Activated T-helper 1 cell treated with Interleukin-2 at 50 U/mL for 16 hours (primary cell): Measurements from ENCODE around the gene COPS7A.

ENCODE experiments used
- DNase-seq: peaks from one replicate; pipeline ENCODE4 v3.0.0-alpha.2; 2020; ENCODE audit warnings: low read depth

COPS7A gene, protein sequence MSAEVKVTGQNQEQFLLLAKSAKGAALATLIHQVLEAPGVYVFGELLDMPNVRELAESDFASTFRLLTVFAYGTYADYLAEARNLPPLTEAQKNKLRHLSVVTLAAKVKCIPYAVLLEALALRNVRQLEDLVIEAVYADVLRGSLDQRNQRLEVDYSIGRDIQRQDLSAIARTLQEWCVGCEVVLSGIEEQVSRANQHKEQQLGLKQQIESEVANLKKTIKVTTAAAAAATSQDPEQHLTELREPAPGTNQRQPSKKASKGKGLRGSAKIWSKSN

DNA sequence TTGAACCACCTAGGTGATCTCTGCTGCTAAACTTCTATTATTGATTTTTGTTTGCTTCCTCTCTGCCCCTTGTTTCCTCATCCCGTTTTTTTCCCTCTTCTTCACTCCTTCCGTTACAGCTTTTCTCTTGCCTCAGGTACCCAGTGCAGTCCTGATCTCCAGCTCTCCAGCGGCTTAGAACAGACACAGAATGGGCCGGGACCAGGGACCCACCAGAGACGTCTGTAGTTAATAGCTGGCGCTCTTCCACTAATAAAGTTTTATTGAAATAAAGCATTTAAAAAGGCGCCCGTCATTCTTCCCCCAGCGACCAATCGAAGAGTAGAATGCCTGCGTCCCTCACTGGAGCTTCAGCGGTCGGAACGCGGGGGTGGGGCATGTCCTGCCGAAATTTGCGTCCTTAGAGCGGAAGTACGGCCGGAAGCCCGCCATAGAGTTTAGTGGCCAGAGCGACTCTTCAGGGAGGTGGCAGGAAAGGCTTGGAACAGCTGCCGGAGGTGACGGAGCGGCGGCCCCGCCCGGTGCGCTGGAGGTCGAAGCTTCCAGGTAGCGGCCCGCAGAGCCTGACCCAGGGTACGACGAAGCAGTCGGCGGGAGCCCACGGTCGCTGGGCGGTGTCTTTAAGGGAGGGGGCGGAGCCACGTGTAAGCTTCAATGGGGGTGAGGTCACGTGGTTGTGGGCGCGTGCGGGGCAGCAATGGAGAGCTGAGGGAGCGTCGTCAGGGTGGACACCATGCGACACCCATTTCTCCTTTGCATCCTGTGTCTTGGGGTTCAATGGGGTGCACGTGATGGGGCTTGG lies at the start of gene COPS7A:
Gene COPS7A (plus strand): TSS at position 440 of the 802 bp plus-strand sequence. CDS start 611 bp downstream, outside the sequence.
- peak; percentile 91 for DNase-seq

- DNase-seq: no peak
These were observed 46.9 kb upstream of the COPS7A start for GRCh38 chr12:6676962-6677361.

DNA sequence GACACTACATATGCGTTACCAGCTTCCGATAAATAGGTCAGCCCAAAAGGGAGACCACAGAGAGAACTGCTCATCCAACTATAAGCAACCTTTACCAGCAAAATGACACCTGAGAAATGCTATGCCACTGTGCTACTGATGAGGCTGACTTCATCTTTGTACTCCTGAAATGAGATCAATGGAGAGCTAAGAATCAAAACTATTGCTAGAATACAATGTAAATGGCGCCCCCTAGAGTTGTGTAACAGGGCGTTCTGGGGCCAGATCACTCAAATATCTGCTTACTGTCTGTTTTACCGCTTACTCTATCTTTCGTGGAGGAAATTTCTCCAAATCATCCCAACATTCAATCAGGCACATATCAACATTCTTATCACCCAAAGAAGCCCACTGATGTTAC lies 39.2 kb upstream of the COPS7A start:
- DNase-seq: no peak

DNA sequence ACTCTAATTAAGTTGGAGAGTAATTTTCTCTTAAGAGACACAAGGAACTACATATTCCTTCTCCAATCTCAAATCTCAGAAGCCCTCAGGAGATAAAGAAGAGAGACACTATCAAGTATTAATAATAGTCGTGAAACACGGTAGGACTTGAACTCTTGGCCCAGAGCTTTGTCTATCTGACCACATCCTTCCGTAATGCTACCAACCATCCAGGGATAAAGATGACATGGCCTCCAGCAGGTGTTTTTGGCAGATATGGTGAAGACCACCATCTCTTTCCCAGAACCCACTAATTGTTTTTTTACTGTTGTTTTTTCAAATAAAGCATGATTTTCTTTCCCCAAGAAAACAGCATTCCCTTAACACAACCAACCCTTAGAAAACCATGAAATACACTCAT lies 38.0 kb upstream of the COPS7A start:
- no peak for DNase-seq

DNA sequence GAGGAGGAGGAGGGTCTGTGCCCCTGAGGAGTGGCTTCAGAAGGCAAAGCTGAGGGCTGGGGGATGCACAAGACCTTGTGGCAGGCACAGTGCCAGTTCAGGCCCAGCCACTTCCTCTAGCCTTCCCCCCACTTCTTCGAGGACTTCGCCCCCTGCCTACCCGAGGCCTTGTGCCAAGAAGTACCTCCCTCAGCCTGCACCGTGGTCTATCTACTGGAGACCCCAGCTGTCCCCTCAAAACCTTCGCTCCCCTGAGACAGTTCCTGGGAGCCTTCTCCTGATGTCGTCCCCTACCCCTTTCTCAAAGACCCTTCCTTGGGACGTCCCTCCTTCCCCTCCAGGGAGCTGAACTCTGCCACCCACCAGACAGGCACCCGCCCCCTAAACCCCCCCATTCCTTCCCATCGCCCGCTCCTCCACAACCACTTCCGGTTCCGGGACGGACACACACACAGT lies 35.3 kb upstream of the COPS7A start:
- DNase-seq: peak; percentile 28

GRCh38 chr12:6688999-6689882 lies 34.6 kb upstream of the COPS7A start, which contains the start of gene ZNF384:
TSS of gene ZNF384 (minus strand) at chr12:6689375. CDS start at chr12:6679520, 9,855 bp downstream.
- DNase-seq: peak; percentile 92

DNA sequence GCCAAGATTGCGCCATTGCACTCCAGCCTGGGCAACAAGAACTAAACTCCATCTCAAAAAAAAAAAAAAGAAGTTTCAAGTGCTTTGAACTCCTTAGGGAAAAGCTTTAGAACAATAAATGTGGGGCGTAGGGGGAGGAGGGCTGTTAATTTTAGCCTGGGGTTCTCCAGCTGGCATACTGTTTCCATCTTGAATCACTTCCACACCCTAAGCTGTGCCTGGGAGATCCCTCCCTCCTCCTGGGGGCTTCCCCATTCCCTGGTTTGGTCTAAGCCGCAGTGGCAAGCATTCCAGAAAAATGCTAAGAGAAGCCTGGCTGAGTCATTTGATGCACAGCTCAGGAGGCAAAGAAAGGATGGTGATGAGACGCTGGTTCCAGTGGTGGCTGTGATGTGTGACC lies 32.4 kb upstream of the COPS7A start:
- no peak for DNase-seq

- no peak for DNase-seq
These were observed 31.0 kb upstream of the COPS7A start for GRCh38 chr12:6692888-6693287.

GRCh38 chr12:6693832-6694355 lies 30.0 kb upstream of the COPS7A start:
- no peak for DNase-seq

GRCh38 chr12:6694701-6695100 lies 29.1 kb upstream of the COPS7A start:
- DNase-seq: no peak

DNA sequence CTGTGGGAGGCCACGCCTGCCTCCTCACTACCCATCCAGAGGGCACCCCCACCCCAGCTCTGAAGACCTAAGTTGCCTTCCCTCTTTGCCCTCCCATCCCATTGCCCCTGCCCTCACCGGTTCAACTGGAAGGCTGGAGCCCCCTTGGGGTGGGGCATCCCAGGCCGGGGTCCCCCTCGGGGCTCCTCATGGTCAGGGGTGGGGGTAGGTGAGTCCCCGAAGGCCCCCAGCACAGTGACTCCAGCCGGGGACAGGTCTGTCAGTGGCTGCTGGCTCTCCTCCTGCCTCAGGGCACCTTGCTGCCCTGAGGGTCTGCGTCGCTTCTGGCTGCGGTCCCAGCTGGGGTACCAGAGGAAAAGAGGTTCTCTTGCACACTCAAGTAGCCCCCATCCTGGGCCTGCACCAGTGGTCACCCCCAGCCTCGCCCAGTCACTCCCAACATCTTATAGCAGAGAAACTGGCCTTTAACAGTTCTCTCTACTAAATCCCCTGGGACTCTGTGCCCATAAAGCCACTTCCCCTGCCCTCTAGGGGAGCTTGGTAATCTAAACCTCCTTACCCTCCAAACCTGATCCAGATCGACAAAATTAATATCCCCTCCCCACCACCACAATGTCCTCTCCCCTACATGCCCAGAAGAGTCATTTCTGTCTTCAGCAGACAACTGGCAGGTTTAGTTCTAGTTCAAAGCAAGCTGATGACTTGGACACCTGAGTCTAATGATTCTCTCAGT lies 28.4 kb upstream of the COPS7A start:
- no peak for DNase-seq

- no peak for DNase-seq
These were observed 26.9 kb upstream of the COPS7A start for GRCh38 chr12:6696690-6697583.

DNA sequence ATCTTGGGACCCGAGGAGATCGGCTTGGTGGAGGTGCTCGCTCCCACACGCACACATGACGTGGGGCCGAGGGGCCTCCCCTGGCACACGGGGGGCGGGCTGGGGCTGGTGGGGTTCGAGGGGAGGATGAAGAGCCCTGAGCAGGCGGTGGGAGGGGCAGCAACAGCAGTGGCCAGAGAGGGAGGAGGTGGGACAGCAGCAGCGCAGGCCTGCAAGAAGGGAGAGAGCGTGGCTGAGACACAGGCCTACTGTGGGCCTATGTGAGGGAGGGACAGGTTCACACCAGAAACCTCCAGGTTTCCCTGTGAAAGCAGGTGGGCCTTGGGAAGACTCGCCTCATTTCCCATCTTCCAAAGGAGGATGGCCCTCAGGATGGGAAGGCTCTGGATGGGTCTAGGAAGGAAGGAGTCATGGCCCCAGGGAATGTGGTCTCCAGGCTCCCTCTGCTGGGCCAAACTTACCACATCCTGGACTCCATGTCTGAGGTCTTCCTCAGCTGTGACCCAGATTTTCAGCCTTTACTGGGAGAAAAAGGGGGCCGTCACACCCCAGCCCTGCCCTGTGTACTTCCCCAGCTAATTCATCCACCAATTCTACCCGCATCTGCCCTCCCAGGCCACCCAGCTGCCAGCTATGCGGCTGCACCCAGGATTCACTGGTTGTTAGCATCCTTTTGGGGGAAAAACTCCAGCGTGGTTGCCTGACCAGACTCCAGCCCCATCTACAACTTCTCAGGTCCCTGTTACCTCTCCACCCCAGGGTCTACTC lies 26.1 kb upstream of the COPS7A start:
- DNase-seq: no peak

GRCh38 chr12:6698352-6699046 lies 25.3 kb upstream of the COPS7A start:
- no peak for DNase-seq

GRCh38 chr12:6699259-6699988 lies 24.4 kb upstream of the COPS7A start:
- no peak for DNase-seq

- no peak for DNase-seq
These were observed 23.7 kb upstream of the COPS7A start for GRCh38 chr12:6699989-6700645.

- DNase-seq: peak; percentile 43
These were observed 23.2 kb upstream of the COPS7A start, which contains the start of gene PIANP for GRCh38 chr12:6700646-6701051. TSS of gene PIANP (minus strand) at chr12:6700815. CDS start at chr12:6698061, 2,754 bp downstream.
